ENCODE results near the gene CAPN9.
"Not testable (repeated sequence)": the region's sequence is repeated elsewhere in the genome, so short reads cannot be mapped to it uniquely, and the experiment has no call there.

CAPN9 gene

GRCh38 chr1:230761443-230762167 is 14.4 kb downstream of the CAPN9 start:
- no peak for DNase-seq (ENCODE audit: extremely low read depth, low read depth)
- H3K4me3 ChIP-seq (replicated peaks; ENCODE audit: low read depth, low read length) = no peak overlapping the region
- TF ChIP-seq, protein P1, sequence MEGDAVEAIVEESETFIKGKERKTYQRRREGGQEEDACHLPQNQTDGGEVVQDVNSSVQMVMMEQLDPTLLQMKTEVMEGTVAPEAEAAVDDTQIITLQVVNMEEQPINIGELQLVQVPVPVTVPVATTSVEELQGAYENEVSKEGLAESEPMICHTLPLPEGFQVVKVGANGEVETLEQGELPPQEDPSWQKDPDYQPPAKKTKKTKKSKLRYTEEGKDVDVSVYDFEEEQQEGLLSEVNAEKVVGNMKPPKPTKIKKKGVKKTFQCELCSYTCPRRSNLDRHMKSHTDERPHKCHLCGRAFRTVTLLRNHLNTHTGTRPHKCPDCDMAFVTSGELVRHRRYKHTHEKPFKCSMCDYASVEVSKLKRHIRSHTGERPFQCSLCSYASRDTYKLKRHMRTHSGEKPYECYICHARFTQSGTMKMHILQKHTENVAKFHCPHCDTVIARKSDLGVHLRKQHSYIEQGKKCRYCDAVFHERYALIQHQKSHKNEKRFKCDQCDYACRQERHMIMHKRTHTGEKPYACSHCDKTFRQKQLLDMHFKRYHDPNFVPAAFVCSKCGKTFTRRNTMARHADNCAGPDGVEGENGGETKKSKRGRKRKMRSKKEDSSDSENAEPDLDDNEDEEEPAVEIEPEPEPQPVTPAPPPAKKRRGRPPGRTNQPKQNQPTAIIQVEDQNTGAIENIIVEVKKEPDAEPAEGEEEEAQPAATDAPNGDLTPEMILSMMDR (IDR thresholded peaks at IDR 0.05; ENCODE audit: low read depth, low read length, missing control alignments) = no peak

DNA sequence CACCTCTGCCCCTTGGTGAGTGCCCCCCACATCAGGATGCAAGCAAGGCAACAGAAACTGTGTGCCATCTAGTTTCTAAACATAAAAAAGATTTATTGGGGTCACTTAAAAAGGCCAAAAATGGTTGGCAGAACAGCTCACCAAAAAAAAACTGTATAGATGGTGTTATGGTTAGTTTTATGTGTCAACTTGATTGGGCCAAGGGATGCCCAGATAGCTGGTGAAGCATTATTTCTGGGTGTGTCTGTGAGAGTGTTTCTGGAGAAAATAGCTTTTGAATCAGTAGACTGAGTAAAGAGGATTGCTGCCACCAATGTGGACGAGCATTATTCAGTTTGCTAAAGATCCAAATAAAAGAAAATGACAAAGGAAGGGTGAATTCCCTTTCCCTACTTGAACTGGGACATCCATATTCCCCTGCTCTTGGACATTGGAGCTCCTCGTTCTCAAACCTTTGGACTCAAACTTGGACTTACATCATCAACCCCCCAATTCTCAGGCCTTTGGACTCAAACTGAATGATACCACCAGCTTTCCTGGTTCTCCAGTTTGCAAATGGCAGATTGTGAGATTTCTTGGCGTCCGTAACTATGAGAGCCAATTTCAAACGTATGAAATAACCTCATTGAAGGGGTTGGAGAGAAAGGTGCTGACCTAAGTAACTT is 16.9 kb downstream of the CAPN9 start:
- TF ChIP-seq, protein P1 (IDR thresholded peaks at IDR 0.05; ENCODE audit: low read depth, low read length, missing control alignments) = no peak
- no peak for DNase-seq (ENCODE audit: extremely low read depth, low read depth)
- no peak overlapping the region for H3K4me3 ChIP-seq (replicated peaks; ENCODE audit: low read depth, low read length)

GRCh38 chr1:230766318-230766717 is 19.1 kb downstream of the CAPN9 start:
- no peak overlapping the region for H3K4me3 ChIP-seq (replicated peaks; ENCODE audit: low read depth, low read length)
- DNase-seq (ENCODE audit: extremely low read depth, low read depth) = no peak
- TF ChIP-seq, protein P1 (IDR thresholded peaks at IDR 0.05; ENCODE audit: low read depth, low read length, missing control alignments) = no peak

DNA sequence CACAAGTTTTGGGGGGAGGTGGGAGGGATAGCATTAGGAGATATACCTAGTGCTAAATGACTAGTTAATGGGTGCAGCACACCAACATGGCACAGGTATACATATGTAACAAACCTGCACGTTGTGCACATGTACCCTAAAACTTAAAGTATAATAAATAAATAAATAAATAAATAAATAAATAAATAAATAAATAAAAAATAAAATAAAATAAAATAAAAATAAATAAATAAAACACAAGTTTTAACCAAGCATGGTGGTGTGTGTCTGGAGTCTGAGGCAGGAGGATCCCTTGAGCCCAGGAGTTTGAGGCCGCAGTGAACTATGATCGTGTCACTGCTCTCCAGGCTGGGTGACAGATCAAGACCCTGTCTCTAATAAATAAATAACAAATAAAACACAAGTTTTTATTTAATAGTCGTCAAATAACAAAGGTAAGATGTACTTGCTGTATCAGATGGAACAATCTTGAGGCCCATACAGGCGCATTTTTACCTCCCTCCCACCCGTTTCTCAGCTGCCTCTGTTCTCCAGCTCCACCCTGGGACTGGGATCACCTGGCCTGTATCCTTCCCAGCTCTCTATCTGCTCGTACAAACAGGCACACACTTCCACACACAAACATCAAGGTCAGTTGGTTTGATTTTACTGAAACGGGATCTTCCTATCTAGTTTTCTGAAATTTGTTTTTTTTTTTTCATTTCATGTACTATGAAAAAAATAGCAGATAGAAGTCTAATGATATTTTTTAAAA is 20.8 kb downstream of the CAPN9 start:
- H3K4me3 ChIP-seq (replicated peaks; ENCODE audit: low read depth, low read length) = not testable (repeated sequence)

DNA sequence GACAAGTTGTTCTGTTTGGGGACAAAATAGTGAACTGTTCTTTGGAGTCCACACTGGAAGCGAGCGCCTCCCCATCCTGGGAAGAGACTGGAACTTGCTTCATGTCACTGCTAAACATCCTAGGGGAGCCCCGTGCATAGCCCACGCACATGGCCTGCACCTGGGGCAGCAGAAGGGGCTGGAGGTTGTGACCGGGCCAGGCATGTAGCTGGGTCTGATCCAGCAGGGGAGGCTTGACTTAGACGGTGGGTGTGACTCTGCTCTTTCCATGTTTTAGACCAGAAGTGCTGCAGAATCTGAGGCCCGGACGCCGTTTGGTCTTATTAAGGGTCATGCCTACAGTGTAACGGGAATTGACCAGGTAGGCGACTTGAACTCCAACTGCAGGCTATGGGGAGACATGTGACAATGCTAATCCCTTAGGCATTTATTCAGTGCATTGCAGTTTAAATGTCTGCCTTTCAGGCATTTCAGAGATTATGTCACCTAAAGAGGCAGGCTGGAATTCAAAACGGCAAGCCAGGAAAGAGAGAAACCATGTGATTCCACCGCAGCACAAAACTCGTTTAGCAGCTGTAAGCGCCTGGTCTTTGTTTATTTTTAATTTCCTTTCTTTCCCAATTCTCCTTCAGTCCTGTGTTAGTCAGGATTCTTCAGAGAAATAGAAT is 21.8 kb downstream of the CAPN9 start:
- H3K4me3 ChIP-seq (replicated peaks; ENCODE audit: low read depth, low read length) = no peak overlapping the region
- DNase-seq (ENCODE audit: extremely low read depth, low read depth) = peak; percentile 40
- TF ChIP-seq, protein P1 (IDR thresholded peaks at IDR 0.05; ENCODE audit: low read depth, low read length, missing control alignments) = no peak

More for the DNA sequence above, 20.8 kb downstream of the CAPN9 start:
- not testable (repeated sequence) for DNase-seq (ENCODE audit: extremely low read depth, low read depth)

- TF ChIP-seq, protein P1 (IDR thresholded peaks at IDR 0.05; ENCODE audit: low read depth, low read length, missing control alignments) = no peak
- DNase-seq (ENCODE audit: extremely low read depth, low read depth) = no peak
- H3K4me3 ChIP-seq (replicated peaks; ENCODE audit: low read depth, low read length) = no peak overlapping the region
These were observed 23.1 kb downstream of the CAPN9 start for GRCh38 chr1:230770317-230770716.

Measured in HFF-Myc (cell line).